ENCODE results near the gene TOP2B. TPM values are rescaled to one million over a fixed set of nuclear protein-coding genes. Genes with fewer than 3 reads are reported as not detected.
A peak's percentile ranks its signal among the peaks of the same experiment; 100 is the strongest.

TOP2B gene
- total RNA-seq, 1 donor from 2014 or later, result 104 TPM

DNA sequence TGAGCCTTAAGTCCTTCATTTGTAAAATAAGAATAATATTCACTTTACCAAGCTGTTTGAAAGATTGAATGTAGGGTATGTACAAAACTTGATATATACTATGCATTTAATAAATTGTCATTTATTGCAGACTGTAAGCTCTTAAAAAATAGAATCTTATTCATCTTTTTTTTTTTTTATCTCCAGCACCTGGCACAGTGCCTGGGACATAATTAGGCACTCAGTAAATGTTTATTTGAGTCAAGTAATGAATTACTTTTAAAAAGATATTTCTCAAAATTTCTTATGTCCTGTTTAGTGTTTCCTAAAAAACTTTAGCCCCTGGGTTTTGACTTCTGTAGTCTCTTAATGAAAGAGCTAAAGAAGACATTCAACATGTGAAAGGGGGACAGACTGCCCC is 71.7 kb downstream of the TOP2B start:
- TF ChIP-seq, protein P1, sequence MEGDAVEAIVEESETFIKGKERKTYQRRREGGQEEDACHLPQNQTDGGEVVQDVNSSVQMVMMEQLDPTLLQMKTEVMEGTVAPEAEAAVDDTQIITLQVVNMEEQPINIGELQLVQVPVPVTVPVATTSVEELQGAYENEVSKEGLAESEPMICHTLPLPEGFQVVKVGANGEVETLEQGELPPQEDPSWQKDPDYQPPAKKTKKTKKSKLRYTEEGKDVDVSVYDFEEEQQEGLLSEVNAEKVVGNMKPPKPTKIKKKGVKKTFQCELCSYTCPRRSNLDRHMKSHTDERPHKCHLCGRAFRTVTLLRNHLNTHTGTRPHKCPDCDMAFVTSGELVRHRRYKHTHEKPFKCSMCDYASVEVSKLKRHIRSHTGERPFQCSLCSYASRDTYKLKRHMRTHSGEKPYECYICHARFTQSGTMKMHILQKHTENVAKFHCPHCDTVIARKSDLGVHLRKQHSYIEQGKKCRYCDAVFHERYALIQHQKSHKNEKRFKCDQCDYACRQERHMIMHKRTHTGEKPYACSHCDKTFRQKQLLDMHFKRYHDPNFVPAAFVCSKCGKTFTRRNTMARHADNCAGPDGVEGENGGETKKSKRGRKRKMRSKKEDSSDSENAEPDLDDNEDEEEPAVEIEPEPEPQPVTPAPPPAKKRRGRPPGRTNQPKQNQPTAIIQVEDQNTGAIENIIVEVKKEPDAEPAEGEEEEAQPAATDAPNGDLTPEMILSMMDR (IDR thresholded peaks at IDR 0.05; ENCODE audit: insufficient read depth, low read length, poor library complexity, severe bottlenecking), result no peak
- no peak for DNase-seq (ENCODE audit: low read depth)
- no peaks in the 10 kb centered on the region for H3K36me3 ChIP-seq (ENCODE audit: control insufficient read depth, insufficient read depth, low read length)
- H3K4me3 ChIP-seq (ENCODE audit: low read depth, low read length), result no peak overlapping the region
- H3K27me3 ChIP-seq (ENCODE audit: control insufficient read depth, insufficient read depth, low read length), result no peaks in the 10 kb centered on the region

DNA sequence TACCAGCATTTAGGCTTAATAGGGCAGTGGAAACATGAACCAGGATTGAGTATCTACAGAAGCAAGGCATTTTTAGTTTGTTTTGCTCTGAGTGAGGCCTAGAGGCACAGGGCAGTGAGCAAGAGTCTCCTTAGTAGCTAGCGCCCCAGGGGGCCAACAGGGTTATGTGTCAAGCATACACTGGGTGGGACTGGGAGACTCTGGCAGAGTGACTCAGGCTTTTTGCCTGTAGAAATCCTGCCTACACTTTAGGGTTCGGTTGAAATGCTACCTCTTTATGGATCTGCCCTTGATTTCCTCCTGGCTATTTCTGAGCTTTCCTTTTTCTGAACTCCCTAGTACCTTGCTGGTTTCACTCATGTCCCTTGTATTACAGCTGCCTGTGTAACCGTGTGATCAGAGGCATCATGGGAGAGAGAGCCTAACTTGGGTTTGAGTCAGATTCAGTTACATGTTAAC is 72.2 kb downstream of the TOP2B start:
- peak; percentile 23 for DNase-seq (ENCODE audit: low read depth)
- Histone ChIP-seq H3K4me3 (ENCODE audit: low read depth, low read length) (no peak overlapping the region), H3K27me3 (ENCODE audit: control insufficient read depth, insufficient read depth, low read length) (no peaks in the 10 kb centered on the region), H3K36me3 (ENCODE audit: control insufficient read depth, insufficient read depth, low read length) (no peaks in the 10 kb centered on the region)
- TF ChIP-seq, protein P1 (IDR thresholded peaks at IDR 0.05; ENCODE audit: insufficient read depth, low read length, poor library complexity, severe bottlenecking), result peak; percentile 52

DNA sequence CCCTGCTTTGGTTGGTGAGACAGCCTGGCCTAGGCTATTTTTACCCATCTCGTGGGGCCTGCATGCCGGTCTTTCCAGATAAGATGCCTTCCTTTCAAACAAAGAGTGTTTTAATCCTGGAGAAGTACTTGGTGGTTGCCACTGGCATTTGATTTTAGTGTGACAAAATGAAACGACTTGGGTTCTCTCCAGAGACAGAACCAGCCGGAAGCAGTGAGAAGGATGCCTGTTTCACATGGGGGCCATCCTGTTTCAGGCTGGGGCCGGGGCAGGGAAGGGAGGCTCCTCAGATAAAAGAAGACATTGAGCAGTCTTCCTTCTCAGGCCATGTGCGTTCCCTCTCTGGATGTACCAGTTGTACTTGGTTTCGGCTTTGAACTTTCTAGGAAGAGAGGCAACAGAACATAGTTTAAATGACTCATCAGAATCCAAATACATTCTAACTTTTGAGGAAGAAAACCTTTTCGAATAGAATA is 74.9 kb downstream of the TOP2B start:
- no peak overlapping the region for H3K4me3 ChIP-seq (ENCODE audit: low read depth, low read length)
- TF ChIP-seq, protein P1 (IDR thresholded peaks at IDR 0.05; ENCODE audit: insufficient read depth, low read length, poor library complexity, severe bottlenecking), result no peak
- no peak for DNase-seq (ENCODE audit: low read depth)
- no peaks in the 10 kb centered on the region for H3K27me3 ChIP-seq (ENCODE audit: control insufficient read depth, insufficient read depth, low read length)
- H3K36me3 ChIP-seq (ENCODE audit: control insufficient read depth, insufficient read depth, low read length), result no peaks in the 10 kb centered on the region

DNA sequence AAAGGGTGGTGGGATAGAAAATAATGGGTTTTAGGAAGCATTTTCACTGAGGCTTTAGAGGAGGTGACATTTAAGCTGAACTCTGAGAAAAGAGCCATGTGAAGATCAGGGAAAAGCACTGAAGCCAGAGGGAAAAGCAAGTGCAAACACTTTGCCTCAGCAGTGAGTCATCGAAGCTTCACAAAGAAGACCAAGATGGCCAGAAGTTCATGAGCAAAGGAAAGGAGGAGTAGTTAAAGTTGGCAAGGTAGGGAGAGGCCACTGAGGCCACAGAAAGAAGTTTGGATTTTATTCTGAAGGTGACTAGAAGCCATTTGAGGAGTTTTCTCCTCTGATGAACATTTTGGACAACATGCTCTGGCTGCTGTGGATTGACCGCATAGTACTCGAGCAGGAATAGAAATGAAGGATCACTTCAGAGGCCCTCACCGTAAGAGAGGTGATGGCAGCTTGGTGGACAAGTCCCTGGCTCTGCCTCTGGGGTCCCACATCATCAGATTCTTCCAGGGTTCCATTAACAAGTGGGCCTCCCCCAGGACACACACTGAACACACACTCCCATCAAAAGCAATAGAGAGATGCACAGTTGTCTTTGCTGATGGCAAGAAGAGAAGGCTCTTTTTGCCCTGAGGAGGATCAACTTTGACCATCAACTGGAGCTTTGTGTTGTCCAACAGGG is 75.5 kb downstream of the TOP2B start:
- Histone ChIP-seq H3K27me3 (ENCODE audit: control insufficient read depth, insufficient read depth, low read length) (no peaks in the 10 kb centered on the region), H3K4me3 (ENCODE audit: low read depth, low read length) (no peak overlapping the region), H3K36me3 (ENCODE audit: control insufficient read depth, insufficient read depth, low read length) (no peaks in the 10 kb centered on the region)
- TF ChIP-seq, protein P1 (IDR thresholded peaks at IDR 0.05; ENCODE audit: insufficient read depth, low read length, poor library complexity, severe bottlenecking), result no peak
- no peak for DNase-seq (ENCODE audit: low read depth)

DNA sequence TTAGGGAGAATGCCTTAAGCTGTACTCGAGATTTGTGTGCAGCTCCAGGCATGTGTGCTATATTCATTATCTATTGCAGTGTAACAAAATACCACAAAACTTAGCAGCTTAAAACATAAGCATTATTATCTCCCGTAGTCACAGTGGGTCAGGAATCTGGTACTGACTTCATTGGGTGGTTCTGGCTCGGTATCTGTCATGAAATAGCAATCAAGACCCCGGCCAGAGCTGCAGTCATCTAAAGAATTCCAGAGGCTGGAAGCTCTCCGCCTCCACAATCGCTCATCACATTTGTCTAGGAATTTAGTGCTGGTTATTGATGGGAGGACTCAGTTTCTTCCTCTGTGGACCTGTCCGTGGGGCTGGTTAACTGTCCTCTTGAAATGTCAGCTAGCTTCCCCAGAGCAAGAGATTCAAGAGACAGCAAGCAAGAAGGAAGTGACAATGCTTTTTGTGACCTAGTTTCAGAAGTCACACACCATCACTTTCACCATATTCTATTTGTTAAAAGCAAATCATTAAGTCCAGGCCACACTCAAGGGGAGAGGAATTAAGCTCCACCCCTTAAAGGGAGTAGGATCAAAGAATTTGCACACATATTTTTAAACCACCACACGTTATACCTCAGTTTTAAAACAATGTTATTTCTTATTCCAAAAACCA is 76.1 kb downstream of the TOP2B start:
- no peak for DNase-seq (ENCODE audit: low read depth)
- Histone ChIP-seq H3K36me3 (ENCODE audit: control insufficient read depth, insufficient read depth, low read length) (no peaks in the 10 kb centered on the region), H3K4me3 (ENCODE audit: low read depth, low read length) (no peak overlapping the region), H3K27me3 (ENCODE audit: control insufficient read depth, insufficient read depth, low read length) (no peaks in the 10 kb centered on the region)
- TF ChIP-seq, protein P1 (IDR thresholded peaks at IDR 0.05; ENCODE audit: insufficient read depth, low read length, poor library complexity, severe bottlenecking), result no peak

Measured in kidney epithelial cell (primary cell).